RWPE1 (cell line): ENCODE data around the gene FN1.
A peak's percentile ranks its signal among the peaks of the same experiment; 100 is the strongest.
"Not testable (repeated sequence)": the region's sequence is repeated elsewhere in the genome, so short reads cannot be mapped to it uniquely, and the experiment has no call there.

ENCODE experiments used
- CTCF ChIA-PET: fragments of 350-600 bp; sonication (Branson Sonifier 250); formaldehyde crosslinking; extraction: SDS; loops from one replicate; lab custom pipeline; 2021; lab: Yijun Ruan, JAX
- POLR2A ChIA-PET: fragments of 400-600 bp; formaldehyde crosslinking; extraction: SDS; loops from one replicate; lab custom pipeline; 2020; ENCODE audit warnings: antibody characterized with exemption; ENCODE audit not compliant: low non-redundant PET; lab: Yijun Ruan, JAX
- DNase-seq: peaks from one replicate; pipeline ENCODE4 v3.0.0; 2012; ENCODE audit warnings: low spot score
- H3K27ac ChIP-seq: fragments of 450-650 bp; 2 replicates; pipeline ENCODE4 v1.5.1; 2017
- TF ChIP-seq, protein P1 (sequence below): fragments of 450-650 bp; conservative IDR thresholded peaks from 2 replicates; pipeline ENCODE4 v1.5.1; 2017; ENCODE audit warnings: low read depth, mild to moderate bottlenecking

FN1 gene

DNA sequence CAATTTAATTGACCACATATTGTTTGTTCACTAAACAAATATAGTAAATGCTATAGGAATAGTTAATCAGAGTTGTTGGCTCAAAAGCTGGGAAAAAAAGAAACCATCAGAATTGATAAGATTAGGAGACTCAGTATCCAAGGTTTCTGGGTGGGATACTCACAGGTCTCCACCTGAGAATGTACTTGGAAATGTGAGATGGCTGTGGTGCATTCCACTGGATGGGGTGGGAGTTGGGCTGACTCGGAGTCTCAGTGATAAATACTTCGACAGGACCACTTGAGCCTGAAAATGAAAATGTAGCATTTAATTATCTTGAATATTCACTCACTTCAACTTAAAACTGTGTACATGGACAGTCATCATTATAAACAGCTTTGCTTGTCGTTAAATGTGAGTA, 21.2 kb downstream of the FN1 start:
- no peak overlapping the region for H3K27ac ChIP-seq
- no peak for DNase-seq
- ChIA-PET POLR2A (no interaction called here), CTCF (no interaction called here)
- TF ChIP-seq, protein P1, sequence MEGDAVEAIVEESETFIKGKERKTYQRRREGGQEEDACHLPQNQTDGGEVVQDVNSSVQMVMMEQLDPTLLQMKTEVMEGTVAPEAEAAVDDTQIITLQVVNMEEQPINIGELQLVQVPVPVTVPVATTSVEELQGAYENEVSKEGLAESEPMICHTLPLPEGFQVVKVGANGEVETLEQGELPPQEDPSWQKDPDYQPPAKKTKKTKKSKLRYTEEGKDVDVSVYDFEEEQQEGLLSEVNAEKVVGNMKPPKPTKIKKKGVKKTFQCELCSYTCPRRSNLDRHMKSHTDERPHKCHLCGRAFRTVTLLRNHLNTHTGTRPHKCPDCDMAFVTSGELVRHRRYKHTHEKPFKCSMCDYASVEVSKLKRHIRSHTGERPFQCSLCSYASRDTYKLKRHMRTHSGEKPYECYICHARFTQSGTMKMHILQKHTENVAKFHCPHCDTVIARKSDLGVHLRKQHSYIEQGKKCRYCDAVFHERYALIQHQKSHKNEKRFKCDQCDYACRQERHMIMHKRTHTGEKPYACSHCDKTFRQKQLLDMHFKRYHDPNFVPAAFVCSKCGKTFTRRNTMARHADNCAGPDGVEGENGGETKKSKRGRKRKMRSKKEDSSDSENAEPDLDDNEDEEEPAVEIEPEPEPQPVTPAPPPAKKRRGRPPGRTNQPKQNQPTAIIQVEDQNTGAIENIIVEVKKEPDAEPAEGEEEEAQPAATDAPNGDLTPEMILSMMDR, result no peak

DNA sequence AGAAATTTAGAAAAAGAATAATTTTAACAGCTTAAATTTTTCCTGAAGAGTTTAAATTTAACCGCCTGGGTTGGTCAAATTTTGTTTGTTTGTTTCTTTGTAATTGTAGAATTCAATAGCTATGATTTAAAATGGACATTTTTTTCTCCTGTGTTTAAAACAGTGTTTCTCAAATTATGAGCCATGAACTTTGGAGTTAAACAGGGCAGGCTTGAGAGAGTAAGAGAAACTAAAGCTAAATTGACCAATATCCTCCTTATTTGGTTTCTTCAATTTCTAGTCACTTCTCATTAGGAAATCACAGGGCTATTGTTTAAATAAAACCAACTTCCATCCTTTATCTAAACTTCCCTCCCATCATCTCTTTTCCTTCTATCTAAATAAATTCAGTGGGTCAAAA, 21.9 kb downstream of the FN1 start:
- DNase-seq, result no peak
- H3K27ac ChIP-seq, result no peak overlapping the region
- ChIA-PET POLR2A (no interaction called here), CTCF (no interaction called here)
- TF ChIP-seq, protein P1, result no peak

GRCh38 chr2:215413484-215413777, 22.4 kb downstream of the FN1 start:
- ChIA-PET CTCF (no interaction called here), POLR2A (no interaction called here)
- no peak for DNase-seq
- no peak overlapping the region for H3K27ac ChIP-seq
- TF ChIP-seq, protein P1, result no peak

GRCh38 chr2:215411941-215412743, 23.7 kb downstream of the FN1 start:
- ChIA-PET POLR2A (no interaction called here), CTCF (interaction anchor here (0.6 kb wide), 1 partner anchor 1270 kb away, joined by 5 read pairs; no protein-coding TSS in a partner anchor)
- DNase-seq, result no peak
- H3K27ac ChIP-seq, result peak overlapping the region; percentile 69
- TF ChIP-seq, protein P1, result no peak

- POLR2A ChIA-PET, result no interaction called here
- peak; percentile 81 for DNase-seq
- CTCF ChIA-PET, result interaction anchor here (0.8 to 0.9 kb wide), 2 partner anchors 12 to 24 kb away, joined by 3 read pairs; no protein-coding TSS in a partner anchor
- peak overlapping the region; percentile 85 for H3K27ac ChIP-seq
- TF ChIP-seq, protein P1, result no peak
Observed at GRCh38 chr2:215410932-215411285, 25.0 kb downstream of the FN1 start.

DNA sequence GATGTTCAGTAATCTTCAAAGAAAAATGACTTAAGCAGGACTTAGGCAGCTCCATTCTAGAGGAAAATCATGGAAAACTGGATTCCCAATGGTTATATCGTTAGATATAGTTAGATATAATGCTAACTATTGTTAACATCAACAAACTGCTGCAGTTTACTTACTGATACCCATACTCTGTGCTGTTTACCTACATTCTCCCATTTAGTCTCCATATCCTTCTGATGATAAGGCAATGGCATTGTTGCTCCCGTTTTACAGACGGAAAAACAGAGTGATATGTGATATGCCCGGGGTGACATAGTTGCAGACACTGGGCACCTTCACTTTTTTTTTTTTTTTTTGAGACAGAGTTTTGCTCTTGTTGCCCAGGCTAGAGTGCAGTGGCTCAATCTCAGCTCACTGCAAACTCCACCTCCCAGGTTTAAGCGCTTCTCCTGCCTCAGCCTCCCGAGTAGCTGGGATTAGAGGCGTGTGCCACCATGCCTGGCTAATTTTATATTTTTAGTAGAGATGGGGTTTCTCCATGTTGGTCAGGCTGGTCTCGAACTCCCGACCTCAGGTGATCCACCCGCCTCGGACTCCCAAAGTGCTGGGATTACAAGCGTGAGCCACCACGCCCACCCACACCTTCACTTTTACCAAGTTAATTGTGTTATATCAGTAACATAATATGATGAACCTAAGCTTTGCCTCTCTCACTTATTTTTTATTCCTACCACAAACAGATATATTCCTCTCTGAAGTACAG, 25.5 kb downstream of the FN1 start:
- POLR2A ChIA-PET, DNase-seq: not testable (repeated sequence)
- CTCF ChIA-PET, result interaction anchor here (0.6 to 0.9 kb wide), 3 partner anchors 12 to 720 kb away, joined by 3 read pairs; no protein-coding TSS in a partner anchor
- peak overlapping the region; percentile 85 for H3K27ac ChIP-seq
